GM18868 (cell line): ENCODE results near the gene NEXN.

ENCODE experiments used
- ATAC-seq: cut with Tn5 transposase; IDR thresholded peaks from one replicate; pipeline ENCODE4 v1.9.1; 2021; ENCODE audit warnings: mild to moderate bottlenecking, moderate library complexity; ENCODE audit not compliant: unreplicated experiment

NEXN gene

DNA sequence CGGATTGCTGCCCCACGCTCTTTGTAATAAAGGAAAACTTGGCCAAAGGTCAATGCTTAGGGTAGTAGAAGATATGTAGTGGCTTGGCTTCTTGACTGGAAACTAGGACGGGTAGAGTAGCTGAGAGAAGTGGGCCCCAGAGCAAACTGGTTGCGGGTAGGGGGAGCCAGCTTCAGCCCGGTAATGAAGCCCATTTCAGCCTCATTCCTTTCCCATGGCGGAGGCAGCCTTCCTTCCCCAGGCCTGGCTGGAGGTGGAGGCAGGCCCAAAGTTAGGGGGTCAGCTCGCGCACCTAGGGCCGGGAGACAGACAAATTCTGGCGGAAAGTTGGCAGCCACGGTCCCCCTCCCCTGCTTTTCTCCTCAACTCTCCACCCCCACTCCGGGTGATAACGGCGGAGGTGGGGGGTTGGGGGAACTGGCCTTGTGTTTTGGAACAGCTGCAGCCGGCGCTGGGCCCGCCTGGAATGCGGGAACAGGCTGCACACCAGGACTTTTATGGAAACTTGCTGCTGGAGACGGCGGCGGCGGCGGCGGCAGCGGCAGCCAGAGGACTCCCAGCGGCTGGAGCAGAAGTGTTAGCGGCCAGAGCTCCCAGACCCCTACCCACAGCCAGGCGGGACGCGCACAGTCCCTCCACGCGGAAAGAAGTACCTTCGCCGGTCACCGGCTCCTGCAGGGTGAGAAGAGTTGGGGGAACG, at the start of gene NEXN:
Gene NEXN (plus strand): TSS at position 544 of the 700 bp plus-strand sequence. CDS start 27,483 bp downstream, outside the sequence.
- peak; percentile 24 for ATAC-seq

DNA sequence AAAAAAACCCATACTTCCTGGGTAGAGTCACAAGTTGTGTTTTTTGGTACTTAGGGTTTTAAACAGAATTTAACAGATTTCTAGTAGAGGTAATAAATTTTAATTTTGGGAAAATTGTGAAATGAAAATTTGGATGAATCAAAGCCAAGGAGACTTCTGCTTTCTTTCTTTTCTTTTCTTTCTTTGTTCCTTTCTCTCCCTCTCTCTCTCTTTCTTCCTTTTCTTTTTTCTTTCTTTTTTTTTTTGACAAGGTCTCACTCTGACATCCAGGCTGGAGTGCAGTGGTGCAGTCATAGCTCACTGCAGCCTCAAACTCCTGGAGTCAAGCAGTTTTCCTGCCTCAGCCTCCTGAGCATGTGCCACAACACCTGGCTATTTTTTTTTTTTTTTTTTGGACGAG, 46.9 kb upstream of the NEXN start:
- no peak for ATAC-seq

DNA sequence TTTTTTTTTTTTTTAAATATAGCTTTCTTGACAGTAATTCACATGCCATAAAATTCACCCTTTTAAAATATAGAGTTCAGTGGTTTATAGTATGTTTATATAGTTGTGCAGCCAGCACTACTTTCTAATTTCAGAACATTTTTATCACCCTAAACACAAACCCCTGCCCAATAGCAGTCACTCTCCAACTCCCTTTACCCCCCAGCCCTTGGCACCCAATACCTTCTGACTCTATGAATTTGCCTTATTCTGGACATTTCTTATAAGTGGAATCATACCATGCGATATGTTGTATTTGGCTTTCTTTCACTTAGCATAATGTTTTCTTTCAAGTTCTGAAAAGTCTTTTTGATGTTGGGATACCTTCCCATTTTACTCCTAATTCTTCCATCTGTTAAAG, 42.5 kb upstream of the NEXN start:
- no peak for ATAC-seq

DNA sequence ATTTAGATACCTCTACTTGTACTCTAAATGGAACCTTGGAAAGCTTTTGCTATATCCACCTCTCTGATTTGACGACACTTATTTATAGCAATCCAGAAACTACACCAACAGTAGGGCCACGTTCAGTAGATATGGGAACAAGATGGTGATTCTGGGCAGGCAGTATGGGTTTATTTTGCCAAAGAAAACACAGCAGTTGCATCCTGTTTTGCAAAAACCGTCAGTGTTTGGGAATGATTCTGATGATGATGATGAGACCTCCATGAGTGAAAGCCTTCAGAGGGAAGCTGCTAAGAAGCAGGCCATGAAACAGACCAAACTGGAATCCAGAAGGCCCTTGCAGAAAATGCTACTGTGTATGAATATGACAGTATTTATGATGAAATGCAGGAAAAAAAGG, 41.5 kb upstream of the NEXN start:
- ATAC-seq = no peak

DNA sequence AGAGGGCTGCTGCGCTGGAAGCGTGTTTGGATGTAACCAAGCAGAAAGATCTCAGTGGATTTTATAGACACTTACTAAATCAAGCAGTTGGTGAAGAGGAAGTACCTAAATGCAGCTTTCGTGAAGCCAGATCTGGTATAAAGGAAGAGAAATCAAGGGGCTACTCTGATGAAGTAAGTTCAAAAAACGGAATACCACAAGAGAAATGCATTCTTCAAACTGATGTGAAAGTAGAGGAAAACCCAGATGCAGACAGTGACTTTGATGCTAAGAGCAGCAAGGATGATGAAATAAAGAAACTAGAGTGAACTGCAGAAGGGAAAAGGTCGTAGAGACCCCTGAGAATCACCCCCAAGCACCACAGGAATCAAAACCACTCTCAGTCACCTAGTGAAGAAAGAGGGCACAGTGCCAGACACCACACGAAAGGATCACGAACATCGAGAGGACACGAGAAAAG, 40.8 kb upstream of the NEXN start:
- peak; percentile 71 for ATAC-seq

DNA sequence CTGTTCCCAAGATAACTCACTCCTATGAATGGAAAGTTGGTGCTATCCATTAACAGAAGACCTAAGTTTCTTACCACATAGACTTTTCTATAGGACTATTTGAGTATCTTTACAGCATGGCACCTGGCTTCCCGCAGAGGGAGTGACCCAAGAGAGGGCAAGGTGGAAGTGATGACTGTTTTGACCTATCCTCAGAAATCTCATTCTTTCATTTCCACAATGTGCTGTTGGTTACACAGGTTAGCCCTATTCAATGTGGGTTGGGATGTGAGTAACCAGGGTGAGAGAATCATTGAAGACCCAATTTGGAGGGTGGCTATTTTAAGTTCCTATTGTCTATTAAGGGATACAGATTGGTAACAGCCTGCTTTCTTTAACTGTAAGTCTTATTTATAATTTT, 38.3 kb upstream of the NEXN start:
- no peak for ATAC-seq

DNA sequence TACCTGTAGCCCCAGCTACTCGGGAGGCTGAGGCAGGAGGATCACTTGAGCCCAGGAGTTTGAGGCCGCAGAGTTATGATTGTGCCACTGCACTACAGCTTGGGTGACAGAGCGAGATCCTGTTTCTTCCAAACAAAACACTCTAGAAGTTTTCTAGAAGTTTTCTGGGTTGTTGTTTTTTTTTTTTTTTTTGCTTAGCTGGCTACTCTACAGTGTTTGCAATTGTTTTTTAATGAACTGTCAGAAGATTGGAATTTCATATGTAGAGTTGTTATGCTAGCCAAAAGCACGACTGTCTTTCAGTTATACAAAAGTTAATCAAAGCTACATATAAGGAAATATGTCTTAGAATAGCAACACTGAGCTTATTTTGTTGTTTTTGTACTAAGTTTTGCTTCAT, 30.9 kb upstream of the NEXN start:
- no peak for ATAC-seq

DNA sequence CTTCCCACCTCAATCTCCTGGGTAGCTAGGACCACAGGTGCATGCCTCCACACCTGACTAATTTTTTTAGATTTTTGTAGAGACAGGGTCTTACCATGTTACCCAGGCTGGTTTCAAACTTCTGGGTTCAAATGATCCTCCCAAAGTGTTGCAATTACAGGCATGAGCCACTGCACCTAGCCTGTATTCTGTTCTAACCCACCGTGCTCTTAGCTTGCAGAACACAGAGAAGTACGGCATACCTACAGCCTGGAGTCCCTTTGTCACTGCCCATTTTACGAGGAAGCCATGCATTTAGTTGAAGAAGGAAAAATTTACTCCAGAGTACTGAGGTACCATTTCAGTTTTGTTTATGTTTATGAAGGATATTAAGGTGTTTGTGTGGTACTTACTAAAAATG, 29.7 kb upstream of the NEXN start:
- no peak for ATAC-seq

DNA sequence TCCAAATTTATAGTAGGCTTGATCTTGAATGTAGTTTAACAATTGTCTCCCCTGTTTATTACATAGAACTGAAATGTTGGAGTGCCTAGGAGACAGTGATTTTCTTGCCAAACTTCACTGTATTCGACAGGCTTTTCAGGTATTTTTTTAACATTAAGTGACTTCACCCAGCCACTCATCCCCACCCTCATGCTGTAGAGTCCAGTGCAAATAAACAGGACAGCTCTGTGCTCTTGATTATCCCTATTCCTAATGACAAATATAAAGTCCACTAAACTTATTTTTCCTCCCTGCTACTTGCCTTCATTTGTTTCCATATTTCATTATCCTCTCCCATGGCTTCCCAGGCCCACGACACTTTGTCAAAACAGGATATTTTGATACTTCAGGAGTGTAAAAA, 29.2 kb upstream of the NEXN start:
- ATAC-seq = no peak

DNA sequence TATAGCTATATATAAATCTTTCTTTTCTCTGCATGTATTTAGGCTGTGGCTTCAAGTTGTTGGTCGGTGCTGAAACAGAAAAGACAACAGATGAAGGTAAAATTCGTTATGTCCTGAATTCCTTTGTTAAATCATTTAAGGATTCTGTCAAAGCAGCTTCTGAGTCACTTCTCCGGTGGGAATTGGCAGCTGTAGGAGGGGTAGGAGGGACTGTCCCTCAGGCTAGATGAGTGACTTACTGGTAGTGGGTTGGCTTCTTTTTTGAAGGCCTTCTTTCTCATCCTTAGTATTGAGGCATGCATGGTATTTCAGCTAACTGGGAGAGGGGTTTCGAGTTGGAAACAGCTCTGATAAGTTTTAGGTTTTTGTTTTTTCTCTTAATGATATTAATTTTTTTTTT, 22.1 kb upstream of the NEXN start:
- ATAC-seq = no peak

DNA sequence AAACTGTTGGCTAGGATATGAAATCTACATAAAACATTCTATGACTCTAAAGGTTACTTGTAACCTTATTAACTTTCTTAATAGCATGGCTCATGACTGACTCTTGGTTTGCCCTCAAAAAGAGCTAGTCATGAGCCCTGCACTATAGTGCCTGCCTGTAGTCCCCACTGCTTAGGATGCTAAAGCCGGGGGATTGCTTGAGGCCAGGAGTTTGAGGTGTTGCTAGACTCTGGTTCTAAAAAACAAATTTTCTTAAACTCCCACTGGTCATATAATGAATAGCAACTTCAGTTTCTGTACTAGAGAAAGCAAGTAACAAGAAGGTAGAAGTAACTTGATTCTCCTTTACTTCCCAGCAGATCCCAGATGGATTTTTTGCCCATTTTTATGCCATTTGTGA, 15.8 kb upstream of the NEXN start:
- no peak for ATAC-seq

DNA sequence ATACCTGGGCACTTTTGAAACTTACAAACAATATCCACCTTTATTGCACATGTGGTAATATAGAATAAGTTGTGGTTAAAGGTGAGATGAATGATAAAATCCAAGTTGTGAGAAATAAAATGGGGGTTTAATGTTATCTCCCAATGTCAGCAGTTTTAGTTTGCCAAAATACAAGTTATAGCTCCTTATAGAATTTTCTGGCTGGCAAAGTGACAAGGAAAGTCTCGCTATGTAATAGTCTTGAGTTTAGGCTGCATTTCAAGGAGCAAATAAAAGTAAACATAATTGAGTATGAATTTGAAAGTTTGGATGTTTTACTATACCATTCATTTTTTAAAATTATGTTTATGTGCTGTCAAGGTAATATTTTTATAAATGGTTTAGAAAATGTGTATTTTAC, 15.0 kb upstream of the NEXN start:
- ATAC-seq = no peak

DNA sequence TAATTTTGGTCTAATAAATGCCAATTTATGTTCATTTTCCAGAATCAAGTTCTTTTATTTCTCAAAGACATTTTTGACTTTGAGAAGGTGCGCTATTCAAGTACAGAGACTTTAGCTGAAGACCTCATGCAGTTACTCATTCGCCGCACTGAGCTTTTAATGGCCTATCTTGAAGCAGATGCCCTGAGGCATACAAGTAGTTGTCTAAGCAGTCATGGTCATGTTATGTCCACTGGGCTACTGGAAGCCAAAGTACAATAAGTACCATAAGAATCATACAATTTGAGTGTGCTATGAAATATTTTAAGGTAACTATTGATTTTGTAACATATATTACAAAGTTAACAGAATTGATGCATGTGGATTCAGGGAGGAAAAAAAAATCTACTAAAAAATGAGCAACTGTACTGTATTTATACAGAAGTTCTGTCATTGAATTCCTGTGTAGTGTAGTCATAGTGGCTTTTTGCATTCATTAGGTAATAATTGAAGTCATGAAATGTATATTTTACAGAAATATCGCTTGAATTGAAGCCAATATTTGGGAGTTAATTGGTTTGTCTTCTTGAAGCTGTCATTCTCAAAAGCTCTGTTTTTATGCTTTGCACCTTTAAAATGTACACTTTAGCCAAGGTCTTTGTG, 13.5 kb upstream of the NEXN start:
- ATAC-seq = no peak

DNA sequence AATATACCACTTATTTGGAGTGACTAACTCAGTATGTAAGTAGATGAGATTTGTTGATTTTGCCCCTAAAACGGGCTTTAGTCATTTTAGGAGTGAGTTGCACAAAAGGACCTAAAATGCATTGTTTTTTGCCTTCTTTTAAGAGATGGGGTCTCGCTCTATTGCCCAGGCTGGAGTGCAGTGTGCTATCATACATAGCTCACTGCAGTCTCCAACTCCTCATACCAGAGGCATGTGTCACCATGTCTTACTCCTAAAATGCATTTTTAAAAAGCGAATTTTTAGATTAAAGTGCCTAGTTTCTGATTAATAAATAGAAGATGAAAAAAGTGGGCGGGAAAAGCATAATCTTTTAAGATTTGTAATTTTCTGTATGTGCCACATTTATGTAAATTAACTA, 11.5 kb upstream of the NEXN start:
- ATAC-seq = no peak

DNA sequence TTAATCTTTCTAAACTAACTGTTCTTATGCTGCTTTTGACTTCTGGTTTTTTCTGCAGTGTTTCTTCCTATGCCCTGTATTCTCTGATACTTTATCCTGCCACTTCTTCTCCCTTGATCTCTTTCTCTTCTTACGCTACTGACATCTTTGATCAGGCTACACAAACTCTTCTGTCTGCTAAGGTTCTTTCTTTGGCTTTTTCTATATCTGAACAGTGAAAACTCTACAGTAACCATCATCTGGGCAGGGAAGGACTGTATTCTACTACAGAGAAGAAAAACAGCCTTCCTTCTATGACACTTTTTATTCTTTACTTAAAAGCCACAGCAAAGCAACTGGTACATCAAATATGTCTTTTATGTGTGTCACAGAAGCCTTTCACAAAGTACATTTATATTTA, 7.4 kb upstream of the NEXN start:
- ATAC-seq = no peak

DNA sequence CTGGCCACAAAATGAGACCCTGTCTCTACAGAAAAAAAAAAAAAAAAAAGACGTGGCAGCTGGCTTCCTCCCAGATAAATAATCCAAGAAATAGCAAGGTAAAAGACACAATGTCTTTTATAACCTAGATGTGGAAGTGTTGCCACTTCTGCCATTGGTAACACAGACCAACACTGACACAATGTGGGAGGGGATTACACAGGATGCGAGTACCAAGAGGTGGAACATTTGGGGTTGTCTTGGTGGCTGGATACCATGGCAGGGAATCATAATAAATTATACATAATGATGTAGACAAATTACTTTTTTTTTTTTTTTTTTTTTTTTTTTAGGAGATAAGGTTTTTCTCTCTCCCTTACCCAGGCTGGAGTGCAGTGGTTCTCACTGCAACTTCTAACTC, 6.0 kb upstream of the NEXN start:
- no peak for ATAC-seq

DNA sequence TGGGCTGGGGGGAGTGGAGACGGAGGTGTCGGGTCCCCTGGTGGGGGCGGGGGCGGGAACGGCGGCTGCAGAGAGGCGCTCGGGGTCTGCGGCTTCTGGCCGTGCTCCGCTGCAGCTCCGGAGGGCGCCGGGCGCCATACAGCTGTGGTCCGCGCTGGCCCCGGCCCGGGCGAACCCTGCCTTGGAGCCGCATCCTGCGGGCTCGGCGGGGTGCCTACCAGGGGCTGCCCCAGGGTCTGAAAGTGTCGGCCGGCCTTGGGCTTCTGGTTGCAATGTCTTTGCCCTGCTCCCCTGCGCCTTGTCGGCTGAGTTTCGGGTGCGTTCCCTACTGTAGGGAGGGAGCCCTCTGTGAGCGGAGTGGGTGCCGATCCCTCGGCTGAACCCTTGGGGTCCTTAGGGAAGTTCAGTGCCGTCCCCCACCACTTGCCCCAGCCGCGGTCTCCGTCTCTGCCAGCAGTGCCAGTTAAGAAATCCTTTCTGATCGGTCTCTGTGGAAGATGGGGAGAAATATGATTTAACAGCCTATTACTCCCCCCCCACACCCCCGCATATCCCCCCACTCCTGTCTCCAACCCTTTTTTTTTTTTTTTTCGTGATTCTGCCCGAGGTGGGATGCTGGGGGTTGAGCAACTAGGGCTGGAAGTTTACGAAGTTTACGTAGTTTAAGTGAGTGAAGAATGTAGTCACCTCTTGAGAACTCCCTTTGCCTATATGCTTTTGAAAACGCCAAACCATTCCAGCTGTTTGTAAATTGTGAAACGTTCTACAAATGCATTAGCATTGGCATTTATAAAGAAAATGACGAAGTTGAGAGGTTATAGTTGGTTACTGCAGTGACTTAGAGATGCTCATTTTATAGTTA, 588 bp downstream of the NEXN start:
- peak; percentile 66 for ATAC-seq

DNA sequence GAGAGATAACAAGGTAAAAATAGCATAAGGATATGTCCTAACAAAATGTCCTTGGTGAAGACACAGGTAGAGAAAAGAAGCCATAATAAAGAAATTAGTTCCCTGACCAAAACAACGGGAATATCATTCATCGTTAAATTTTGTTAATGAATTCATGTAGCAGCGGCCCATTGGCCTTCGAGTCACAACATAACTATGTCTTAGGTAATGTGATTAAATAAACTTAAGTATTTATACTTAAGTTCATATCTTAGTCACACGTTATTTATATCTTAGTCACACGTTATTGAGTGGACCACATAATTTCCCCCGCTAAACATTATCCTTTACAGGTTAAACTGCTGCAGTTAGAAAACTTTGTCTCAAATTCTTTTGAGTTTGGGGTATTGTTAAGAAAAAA, 1.2 kb downstream of the NEXN start:
- peak; percentile 40 for ATAC-seq

DNA sequence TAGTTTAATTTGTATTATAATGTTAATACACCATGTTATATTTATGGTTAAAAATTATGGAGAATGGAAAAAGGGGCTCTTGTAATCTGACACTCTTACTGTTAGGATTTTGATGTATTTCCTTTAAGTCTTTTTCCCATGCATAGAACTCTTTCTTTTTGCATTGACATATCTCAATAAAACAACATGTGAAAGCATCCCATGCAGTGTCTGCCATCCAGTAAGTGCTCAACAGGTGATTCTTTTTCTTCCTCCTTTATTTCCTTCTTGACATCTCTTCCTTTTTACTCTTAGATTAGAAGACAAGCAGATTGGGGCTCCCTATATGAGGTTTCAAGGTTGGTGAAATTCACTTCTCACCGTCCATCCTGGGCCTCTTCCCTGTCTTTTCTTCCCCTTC, 2.8 kb downstream of the NEXN start:
- ATAC-seq = no peak

DNA sequence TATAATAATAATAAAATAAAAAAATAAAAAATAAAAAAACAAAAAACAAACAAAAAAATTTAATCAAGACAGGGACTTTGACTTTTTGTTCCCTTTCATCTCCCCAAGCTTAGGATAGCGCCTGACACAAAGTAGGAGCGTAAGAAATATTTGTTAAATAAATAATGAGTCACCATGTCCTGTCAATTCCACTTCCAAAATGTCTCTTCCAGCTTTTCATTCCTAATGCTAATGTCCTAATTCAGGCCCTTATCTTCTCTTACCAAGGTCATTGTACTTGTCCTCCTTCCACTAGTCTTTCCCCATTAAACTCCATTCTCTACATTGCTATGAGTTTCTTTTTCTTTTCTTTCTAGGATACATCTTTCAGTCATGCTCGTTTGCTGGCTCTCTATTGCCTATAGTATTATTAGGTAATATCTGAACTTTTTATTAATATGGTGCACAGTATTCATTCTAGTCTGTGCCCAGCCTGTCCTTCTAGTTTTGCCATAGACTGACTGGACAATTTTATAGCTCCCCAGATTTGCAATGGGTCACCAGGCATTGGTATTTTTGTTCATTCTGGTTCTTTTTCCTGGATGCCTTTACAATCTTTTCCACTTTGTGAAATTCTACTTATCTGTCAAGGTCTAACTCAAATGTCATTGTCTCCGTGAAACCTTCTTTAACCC, 11.4 kb downstream of the NEXN start:
- no peak for ATAC-seq

DNA sequence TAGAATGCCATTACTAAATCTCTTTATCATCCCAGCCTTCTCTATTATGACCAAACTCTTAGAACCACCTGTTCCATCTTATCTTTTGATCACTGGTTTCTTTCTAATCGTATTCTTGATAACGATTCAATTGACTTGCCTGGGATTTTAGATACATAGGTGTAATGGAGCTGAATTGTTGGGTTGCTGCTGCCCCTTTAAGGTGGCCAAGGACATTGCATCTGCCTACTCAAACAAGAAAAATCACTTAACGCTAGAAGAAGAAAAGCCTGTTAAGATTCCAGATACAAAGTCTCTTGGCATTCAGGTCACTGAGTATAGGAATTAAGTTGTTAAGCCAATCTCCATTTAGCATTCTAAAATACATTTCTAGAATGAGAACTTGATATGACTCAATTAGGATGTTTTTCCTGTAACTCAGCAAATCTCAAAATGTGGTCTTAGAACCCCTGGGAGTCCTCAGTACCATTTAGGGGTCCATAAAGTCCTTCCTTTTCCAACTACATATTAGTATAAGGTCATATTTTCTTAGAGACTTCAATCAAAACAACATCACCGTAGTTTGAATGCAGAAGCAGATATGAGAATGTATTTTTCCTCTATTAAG, 12.4 kb downstream of the NEXN start:
- ATAC-seq = peak; percentile 78
